IMR-90 (cell line): Measurements from ENCODE around the gene BEND2. TPM values are rescaled to one million over a fixed set of nuclear protein-coding genes. Genes with fewer than 3 reads are reported as not detected.

Experiments
- ATAC-seq: fragments of 200-7000 bp; cut with Tn5 transposase; 2 replicates; pipeline ENCODE4 v1.9.1; 2020; ENCODE audit warnings: low read depth, mild to moderate bottlenecking, moderate library complexity
- BruUV-seq: library from RNA; stranded (reverse); fragments of 400-500 nt; replicated peaks from 2 replicates; lab custom pipeline; 2021; lab: Mats Ljungman, UMichigan
- CTCF ChIA-PET: fragments of 300-600 bp; formaldehyde crosslinking; extraction: SDS; loops from one replicate; lab custom pipeline; 2021; ENCODE audit warnings: antibody characterized with exemption; lab: Yijun Ruan, JAX
- POLR2A ChIA-PET: fragments of 300-600 bp; sonication (Branson Sonifier 250); formaldehyde crosslinking; loops from one replicate; lab custom pipeline; 2022; ENCODE audit warnings: antibody characterized with exemption; ENCODE audit not compliant: unreplicated experiment; lab: Charles Lee
- DNase-seq: peaks from one replicate; pipeline ENCODE4 v3.0.0; 2013
- H2AFZ ChIP-seq: replicated peaks from 2 replicates; pipeline ENCODE3; 2013; ENCODE audit warnings: low read length, mild to moderate bottlenecking; ENCODE audit not compliant: poor library complexity
- H2AK5ac ChIP-seq: 2 replicates; pipeline ENCODE4 v1.6.1; 2013; ENCODE audit warnings: low read depth, low read length, inconsistent platforms
- H2AK9ac ChIP-seq: replicated peaks from 2 replicates; pipeline ENCODE3; 2013; ENCODE audit warnings: mild to moderate bottlenecking, low read depth, low read length, moderate library complexity; ENCODE audit not compliant: poor library complexity
- H2BK120ac ChIP-seq: 2 replicates; pipeline ENCODE4 v1.6.1; 2013; ENCODE audit warnings: low read depth, low read length, inconsistent platforms
- H2BK15ac ChIP-seq: 3 replicates; pipeline ENCODE4 v1.6.1; 2013; ENCODE audit warnings: low read depth, low read length, inconsistent platforms
- H2BK20ac ChIP-seq: 2 replicates; pipeline ENCODE4 v1.6.1; 2013; ENCODE audit warnings: low read depth, mild to moderate bottlenecking, inconsistent platforms, low read length, moderate library complexity
- H2BK5ac ChIP-seq: 2 replicates; pipeline ENCODE4 v1.6.1; 2013; ENCODE audit warnings: mild to moderate bottlenecking, low read depth, low read length, inconsistent platforms; ENCODE audit not compliant: poor library complexity, severe bottlenecking
- H3K14ac ChIP-seq: replicated peaks from 2 replicates; pipeline ENCODE4 v1.6.1; 2013; ENCODE audit warnings: low read depth, low read length, inconsistent platforms
- H3K18ac ChIP-seq: 2 replicates; pipeline ENCODE4 v1.6.1; 2013; ENCODE audit warnings: low read depth, low read length, control low read depth
- H3K23ac ChIP-seq: 2 replicates; pipeline ENCODE4 v1.6.1; 2013; ENCODE audit warnings: low read depth, low read length, inconsistent platforms
- H3K27ac ChIP-seq: 2 replicates; pipeline ENCODE4 v1.5.1; 2013; ENCODE audit warnings: mild to moderate bottlenecking, control low read depth, low read length; ENCODE audit not compliant: insufficient read depth
- H3K27me3 ChIP-seq: 2 replicates; pipeline ENCODE4 v1.6.1; 2013; ENCODE audit warnings: low read length; ENCODE audit not compliant: control insufficient read depth, insufficient read depth
- H3K36me3 ChIP-seq: 2 replicates; pipeline ENCODE4 v1.6.1; 2013; ENCODE audit warnings: low read length, mixed read lengths; ENCODE audit not compliant: control insufficient read depth, insufficient read depth
- H3K4ac ChIP-seq: 2 replicates; pipeline ENCODE4 v1.6.1; 2013; ENCODE audit warnings: low read depth, low read length, inconsistent platforms
- H3K4me1 ChIP-seq: 2 replicates; pipeline ENCODE4 v1.6.1; 2013; ENCODE audit warnings: low read length, mixed read lengths; ENCODE audit not compliant: control insufficient read depth, insufficient read depth
- H3K4me2 ChIP-seq: 2 replicates; pipeline ENCODE4 v1.6.1; 2013; ENCODE audit warnings: low read depth, mild to moderate bottlenecking, control low read depth, low read length, moderate library complexity
- H3K4me3 ChIP-seq: 2 replicates; pipeline ENCODE4 v1.5.1; 2013; ENCODE audit warnings: low read depth, mild to moderate bottlenecking, control low read depth, low read length, moderate library complexity; ENCODE audit not compliant: insufficient read depth
- H3K56ac ChIP-seq: 2 replicates; pipeline ENCODE4 v1.6.1; 2013; ENCODE audit warnings: low read length, inconsistent platforms; ENCODE audit not compliant: insufficient read depth; ENCODE audit errors: extremely low read depth
- H3K79me1 ChIP-seq, 2 experiments: 2 replicates each; pipeline ENCODE4 v1.6.1; 2013; ENCODE audit warnings: low read length in 2 of 2, inconsistent platforms in 1 of 2, low read depth in 1 of 2
- H3K9ac ChIP-seq: 2 replicates; pipeline ENCODE4 v1.6.1; 2013; ENCODE audit warnings: low read depth, low read length, control low read depth
- H3K9me1 ChIP-seq: 2 replicates; pipeline ENCODE4 v1.6.1; 2013; ENCODE audit warnings: low read length, inconsistent platforms; ENCODE audit not compliant: insufficient read depth
- H3K9me3 ChIP-seq: 2 replicates; pipeline ENCODE4 v1.6.1; 2013; ENCODE audit warnings: low read length; ENCODE audit not compliant: control insufficient read depth, insufficient read depth
- H4K20me1 ChIP-seq: 2 replicates; pipeline ENCODE4 v1.6.1; 2013; ENCODE audit warnings: low read length, inconsistent platforms; ENCODE audit not compliant: insufficient read depth
- H4K5ac ChIP-seq: 2 replicates; pipeline ENCODE4 v1.6.1; 2013; ENCODE audit warnings: mild to moderate bottlenecking, low read depth, low read length, control low read depth
- H4K8ac ChIP-seq, 2 experiments: 2 replicates each; pipeline ENCODE4 v1.6.1; 2013; ENCODE audit warnings: low read depth in 2 of 2, low read length in 2 of 2, control low read depth in 1 of 2, inconsistent platforms in 1 of 2
- H4K91ac ChIP-seq: 2 replicates; pipeline ENCODE4 v1.6.1; 2013; ENCODE audit warnings: low read depth, low read length, inconsistent platforms; ENCODE audit not compliant: insufficient read depth
- BHLHE40 ChIP-seq: fragments of 150-350 bp; IDR thresholded peaks from 2 replicates; pipeline ENCODE4 v1.6.1; 2016; ENCODE audit warnings: mild to moderate bottlenecking, low read depth, low read length
- CEBPB ChIP-seq: IDR thresholded peaks from 2 replicates; pipeline ENCODE4 v1.6.1; 2012; ENCODE audit warnings: low read depth, low read length, improper control_type of control experiment
- CHD1 ChIP-seq: IDR thresholded peaks from 2 replicates; pipeline ENCODE4 v1.6.1; 2012; ENCODE audit warnings: low read depth, low read length, improper control_type of control experiment
- CTCF ChIP-seq: conservative IDR thresholded peaks from 2 replicates; pipeline ENCODE4 v1.5.1; 2012; ENCODE audit warnings: mild to moderate bottlenecking, low read depth, low read length, improper control_type of control experiment
- ELK1 ChIP-seq: fragments of 150-350 bp; IDR thresholded peaks from 2 replicates; pipeline ENCODE4 v1.6.1; 2016; ENCODE audit warnings: low read depth, mild to moderate bottlenecking, low read length, moderate library complexity, borderline replicate concordance
- FOS ChIP-seq: fragments of 150-350 bp; IDR thresholded peaks from 2 replicates; pipeline ENCODE4 v1.6.1; 2016; ENCODE audit warnings: low read depth, low read length
- MAFK ChIP-seq: IDR thresholded peaks from 2 replicates; pipeline ENCODE4 v1.6.1; 2012; ENCODE audit warnings: low read depth, low read length, improper control_type of control experiment
- MAZ ChIP-seq: IDR thresholded peaks from 2 replicates; pipeline ENCODE4 v1.6.1; 2012; ENCODE audit warnings: low read depth, mild to moderate bottlenecking, low read length, improper control_type of control experiment, moderate library complexity, borderline replicate concordance
- MXI1 ChIP-seq: IDR thresholded peaks from 2 replicates; pipeline ENCODE4 v1.6.1; 2012; ENCODE audit warnings: low read depth, mild to moderate bottlenecking, low read length, moderate library complexity, borderline replicate concordance
- NFE2L2 ChIP-seq: fragments of 150-350 bp; IDR thresholded peaks from 2 replicates; pipeline ENCODE4 v1.6.1; 2016; ENCODE audit warnings: low read depth, mild to moderate bottlenecking, low read length
- POLR2A ChIP-seq: IDR thresholded peaks from 2 replicates; pipeline ENCODE4 v1.6.1; 2012; ENCODE audit warnings: mild to moderate bottlenecking, low read depth, low read length
- RAD21 ChIP-seq: IDR thresholded peaks from 2 replicates; pipeline ENCODE4 v1.6.1; 2012; ENCODE audit warnings: low read length, improper control_type of control experiment
- RCOR1 ChIP-seq: IDR thresholded peaks from 2 replicates; pipeline ENCODE4 v1.6.1; 2012; ENCODE audit warnings: mild to moderate bottlenecking, low read length, improper control_type of control experiment; ENCODE audit not compliant: insufficient replicate concordance
- RFX5 ChIP-seq: IDR thresholded peaks from 2 replicates; pipeline ENCODE4 v1.8.0; 2012; ENCODE audit warnings: low read depth, mild to moderate bottlenecking, low read length, moderate library complexity
- SMC3 ChIP-seq: fragments of 150-350 bp; IDR thresholded peaks from 2 replicates; pipeline ENCODE4 v1.6.1; 2016; ENCODE audit warnings: low read depth, mild to moderate bottlenecking, antibody characterized with exemption, low read length, moderate library complexity
- WGBS, 2 experiments: methylation state at CpG; one replicate each; pipeline versions ENCODE4 v1.1.5 to v1.1.7; 2013; ENCODE audit warnings: missing lambda C conversion rate in 2 of 2; ENCODE audit not compliant: insufficient read length in 1 of 2; ENCODE audit errors: extremely low coverage in 2 of 2; 5-methylcytosine and 5-hydroxymethylcytosine counted together
- dilution Hi-C: fragments of 300-500 bp; cut with HindIII; formaldehyde crosslinking; loops from one replicate; pipeline ENCODE4 v1.14.3; 2018; ENCODE audit warnings: low sequenced_read_pairs; ENCODE audit not compliant: unreplicated experiment
- in situ Hi-C: fragments of 300-500 bp; cut with MboI; formaldehyde crosslinking; loops from 3 replicates; pipeline ENCODE4 v1.14.3; 2019; ENCODE audit warnings: low sequenced_read_pairs, inconsistent platforms, mixed read lengths
- intact Hi-C: fragments of 100-400 bp; cut with micrococcal nuclease; formaldehyde crosslinking; loops from 2 replicates; pipeline ENCODE4 v1.10.0; 2022
- polyA plus RNA-seq, 3 experiments: library from polyadenylated mRNA; depleted of rRNA; stranded (reverse); fragments of >200 nt; gene quantifications; 2 replicates each; pipeline ENCODE4 v1.2.3, GENCODE V29; 2012; ENCODE audit warnings: low replicate concordance in 1 of 3
- total RNA-seq: library from RNA; depleted of rRNA; stranded (reverse); fragments of >200 nt; gene quantifications from 2 replicates; pipeline ENCODE4 v1.2.3, GENCODE V29; 2012
- TF ChIP-seq, protein P1 (sequence below): fragments of 150-350 bp; IDR thresholded peaks from 2 replicates; pipeline ENCODE4 v1.6.1; 2017; ENCODE audit warnings: mild to moderate bottlenecking, antibody characterized with exemption, low read length, low read depth

Gene BEND2
- total and polyA plus RNA-seq, 2 of the 4 experiments (the other 2 are of a cell fraction) = not detected

GRCh38 chrX:18146954-18147353 lies 73.7 kb downstream of the BEND2 start:
- 10% methylated on average over 2 of the region's 6 CpGs; no CpG with 5 or more reads in 1 of the 2 experiments for WGBS, 2 experiments
- H3K27me3 ChIP-seq = no peaks in the 10 kb centered on the region
- H4K91ac ChIP-seq = no peak overlapping the region
- H2BK15ac ChIP-seq = no peak overlapping the region
- DNase-seq = peak; percentile 13
- ChIA-PET POLR2A (no interaction called here), CTCF (no interaction called here)
- H2BK5ac ChIP-seq = no peak overlapping the region
- H3K79me1 ChIP-seq = no peaks in the 10 kb centered on the region
- H2BK120ac ChIP-seq = no peak overlapping the region
- H2AK5ac ChIP-seq = no peak overlapping the region
- H2AFZ ChIP-seq = no peak overlapping the region
- dilution Hi-C loops = no loop called here
- no peaks in the 10 kb centered on the region for H3K9me1 ChIP-seq
- no peak for TF ChIP-seq MXI1
- no peak for TF ChIP-seq ELK1
- no peak for TF ChIP-seq BHLHE40
- TF ChIP-seq SMC3 = no peak
- TF ChIP-seq POLR2A = no peak
- TF ChIP-seq CTCF = no peak
- TF ChIP-seq RCOR1 = no peak
- no peak for TF ChIP-seq FOS
- TF ChIP-seq CHD1 = no peak
- no peak for TF ChIP-seq CEBPB
- TF ChIP-seq RFX5 = no peak
- TF ChIP-seq, protein P1, sequence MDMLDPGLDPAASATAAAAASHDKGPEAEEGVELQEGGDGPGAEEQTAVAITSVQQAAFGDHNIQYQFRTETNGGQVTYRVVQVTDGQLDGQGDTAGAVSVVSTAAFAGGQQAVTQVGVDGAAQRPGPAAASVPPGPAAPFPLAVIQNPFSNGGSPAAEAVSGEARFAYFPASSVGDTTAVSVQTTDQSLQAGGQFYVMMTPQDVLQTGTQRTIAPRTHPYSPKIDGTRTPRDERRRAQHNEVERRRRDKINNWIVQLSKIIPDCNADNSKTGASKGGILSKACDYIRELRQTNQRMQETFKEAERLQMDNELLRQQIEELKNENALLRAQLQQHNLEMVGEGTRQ = no peak
- TF ChIP-seq MAFK = no peak
- TF ChIP-seq RAD21 = no peak
- TF ChIP-seq NFE2L2 = no peak
- no peak for TF ChIP-seq MAZ
- H3K4ac ChIP-seq = no peak overlapping the region
- H4K5ac ChIP-seq = no peak overlapping the region
- H3K4me2 ChIP-seq = no peak overlapping the region
- H2BK20ac ChIP-seq = no peak overlapping the region
- H3K56ac ChIP-seq = no peak overlapping the region
- no peak overlapping the region for H3K27ac ChIP-seq
- no peaks in the 10 kb centered on the region for H3K4me1 ChIP-seq
- H3K36me3 ChIP-seq = no peaks in the 10 kb centered on the region
- no peak overlapping the region for H3K18ac ChIP-seq
- no peaks in the 10 kb centered on the region for H3K9me3 ChIP-seq
- intact Hi-C loops = no loop called here
- H3K14ac ChIP-seq = no peak overlapping the region
- no peak overlapping the region for H3K9ac ChIP-seq
- H3K23ac ChIP-seq = no peak overlapping the region
- no TSS peak for BruUV-seq
- no peak overlapping the region for H3K4me3 ChIP-seq
- H4K8ac ChIP-seq = no peak overlapping the region
- in situ Hi-C loops = no loop called here
- no peak overlapping the region for H2AK9ac ChIP-seq
- H4K20me1 ChIP-seq = no peaks in the 10 kb centered on the region
- peak; percentile 21; the same call in 1 of the 2 replicates for ATAC-seq
